ENCODE data around the gene SCNM1.
"Not testable (repeated sequence)": the region's sequence is repeated elsewhere in the genome, so short reads cannot be mapped to it uniquely, and the experiment has no call there.

Gene SCNM1

DNA sequence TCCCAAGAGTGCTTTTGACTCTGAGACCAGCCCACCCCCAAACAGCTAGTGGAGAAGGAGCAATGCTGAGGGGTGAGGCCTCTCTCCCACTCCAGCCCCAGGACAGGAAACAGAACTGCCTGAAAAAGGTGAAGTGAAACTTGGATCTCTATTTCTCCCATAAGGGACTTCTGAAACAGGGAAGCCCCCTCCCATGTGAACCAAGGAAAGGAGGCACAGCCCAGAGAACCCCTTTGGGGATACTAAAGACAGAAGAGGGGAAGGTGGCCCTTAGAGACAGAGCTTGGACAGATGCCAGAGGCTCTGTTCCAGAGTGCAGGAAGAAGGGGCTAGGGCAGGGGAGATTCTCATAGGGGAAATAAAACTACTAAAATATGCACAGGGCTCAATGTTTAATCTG, 6.6 kb upstream of the SCNM1 start:
- Mint-ChIP-seq H3K4me1 (ENCODE audit: low read depth) (peaks cover 60% of the 10 kb centered on the region), H3K9me3 (no peaks in the 10 kb centered on the region), H3K27ac (peak overlapping the region; percentile 88), H3K4me3 (peak overlapping the region; percentile 87), H3K36me3 (ENCODE audit: low read depth) (peaks cover 79% of the 10 kb centered on the region), H3K27me3 (no peaks in the 10 kb centered on the region)
- intact Hi-C loops (cut with micrococcal nuclease), result loop anchor here (5.0 kb wide), 1 partner anchor 137 kb away; no protein-coding TSS in a partner anchor

DNA sequence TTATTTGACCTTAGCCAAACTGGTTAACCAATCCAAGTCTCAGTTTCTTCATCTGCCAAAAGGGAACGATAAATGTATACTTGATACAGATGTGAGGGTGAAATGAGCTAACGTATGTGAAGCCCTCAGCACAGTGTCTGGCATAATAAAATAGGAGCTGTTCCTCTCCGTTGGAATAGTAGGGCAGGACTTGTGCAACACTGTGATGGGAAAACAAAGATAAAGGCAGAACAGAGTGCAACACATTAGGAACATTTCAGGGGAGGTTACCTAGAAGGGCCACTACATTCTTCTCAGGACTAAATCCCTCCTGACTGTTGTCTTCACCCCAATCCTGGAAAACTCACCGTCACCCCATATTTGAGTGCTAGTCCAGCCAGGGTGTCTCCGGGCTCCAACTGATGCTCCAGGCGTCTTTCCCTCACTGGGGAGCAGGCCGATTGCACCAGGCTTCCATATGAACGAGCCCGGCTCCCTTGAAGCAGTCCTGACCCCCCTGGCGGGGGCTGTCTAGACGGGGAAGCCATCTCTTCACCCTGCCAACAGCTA, 1.1 kb upstream of the SCNM1 start:
- H3K4me3 Mint-ChIP-seq, result no peak overlapping the region
- H3K9me3 Mint-ChIP-seq, result no peaks in the 10 kb centered on the region
- H3K27me3 Mint-ChIP-seq, result no peaks in the 10 kb centered on the region
- H3K27ac Mint-ChIP-seq, result no peak overlapping the region
- peaks cover 96% of the 10 kb centered on the region for H3K36me3 Mint-ChIP-seq (ENCODE audit: low read depth)
- H3K4me1 Mint-ChIP-seq (ENCODE audit: low read depth), result peaks cover 69% of the 10 kb centered on the region
- intact Hi-C loops (cut with micrococcal nuclease), result no loop called here

GRCh38 chr1:151165281-151165737, 635 bp upstream of the SCNM1 start:
- Mint-ChIP-seq H3K4me3 (peak overlapping the region; percentile 89), H3K36me3 (ENCODE audit: low read depth) (peaks cover 96% of the 10 kb centered on the region), H3K27ac (peak overlapping the region; percentile 84), H3K9me3 (no peaks in the 10 kb centered on the region), H3K4me1 (ENCODE audit: low read depth) (peaks cover 66% of the 10 kb centered on the region), H3K27me3 (no peaks in the 10 kb centered on the region)
- intact Hi-C loops (cut with micrococcal nuclease), result no loop called here

DNA sequence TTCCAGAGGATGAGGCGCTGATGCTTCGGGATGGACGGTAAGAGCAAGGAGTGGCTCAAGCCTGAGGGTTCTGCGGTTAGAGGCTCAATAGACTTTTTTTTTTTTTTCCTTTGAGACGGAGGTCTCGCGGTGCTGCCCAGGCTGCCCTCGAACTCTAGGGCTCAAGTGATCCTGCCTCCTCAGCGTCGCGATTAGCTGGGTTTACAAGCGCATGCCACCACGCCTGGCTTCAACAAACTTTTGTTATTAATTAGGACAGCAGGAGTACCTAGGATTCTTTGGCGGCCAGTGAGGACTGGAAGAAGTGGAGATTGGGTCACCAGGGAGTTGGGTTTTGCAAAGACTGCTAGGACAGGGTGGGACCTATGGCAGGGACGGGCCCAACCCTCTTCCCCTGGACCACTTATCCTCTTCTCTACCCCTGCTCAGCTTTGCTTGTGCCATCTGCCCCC, 587 bp downstream of the SCNM1 start:
- H3K36me3 Mint-ChIP-seq (ENCODE audit: low read depth), result peaks cover 94% of the 10 kb centered on the region
- H3K27me3 Mint-ChIP-seq, result no peaks in the 10 kb centered on the region
- H3K4me3 Mint-ChIP-seq, result peak overlapping the region; percentile 89
- intact Hi-C loops (cut with micrococcal nuclease), result no loop called here
- H3K9me3 Mint-ChIP-seq, result no peaks in the 10 kb centered on the region
- peak overlapping the region; percentile 84 for H3K27ac Mint-ChIP-seq
- peaks cover 56% of the 10 kb centered on the region for H3K4me1 Mint-ChIP-seq (ENCODE audit: low read depth)

- Mint-ChIP-seq H3K4me1 (ENCODE audit: low read depth) (peaks cover 51% of the 10 kb centered on the region), H3K4me3 (peak overlapping the region; percentile 89), H3K27me3 (no peaks in the 10 kb centered on the region), H3K9me3 (no peaks in the 10 kb centered on the region), H3K27ac (peak overlapping the region; percentile 84), H3K36me3 (ENCODE audit: low read depth) (peaks cover 94% of the 10 kb centered on the region)
- intact Hi-C loops (cut with micrococcal nuclease), result no loop called here
These were observed 1.2 kb downstream of the SCNM1 start for GRCh38 chr1:151167116-151167515.

GRCh38 chr1:151171190-151171589, 5.2 kb downstream of the SCNM1 start:
- H3K4me3 Mint-ChIP-seq, result no peak overlapping the region
- peaks cover 90% of the 10 kb centered on the region for H3K36me3 Mint-ChIP-seq (ENCODE audit: low read depth)
- no peak overlapping the region for H3K27ac Mint-ChIP-seq
- no peaks in the 10 kb centered on the region for H3K9me3 Mint-ChIP-seq
- peaks cover 30% of the 10 kb centered on the region for H3K4me1 Mint-ChIP-seq (ENCODE audit: low read depth)
- no peaks in the 10 kb centered on the region for H3K27me3 Mint-ChIP-seq
- intact Hi-C loops (cut with micrococcal nuclease), result no loop called here

- intact Hi-C loops (cut with micrococcal nuclease), result no loop called here
- H3K9me3 Mint-ChIP-seq, result no peaks in the 10 kb centered on the region
- peak overlapping the region; percentile 26 for H3K27ac Mint-ChIP-seq
- peaks cover 90% of the 10 kb centered on the region for H3K36me3 Mint-ChIP-seq (ENCODE audit: low read depth)
- H3K4me3 Mint-ChIP-seq, result no peak overlapping the region
- peaks cover 13% of the 10 kb centered on the region for H3K4me1 Mint-ChIP-seq (ENCODE audit: low read depth)
- no peaks in the 10 kb centered on the region for H3K27me3 Mint-ChIP-seq
These were observed 9.2 kb downstream of the SCNM1 start for GRCh38 chr1:151175041-151175741.

DNA sequence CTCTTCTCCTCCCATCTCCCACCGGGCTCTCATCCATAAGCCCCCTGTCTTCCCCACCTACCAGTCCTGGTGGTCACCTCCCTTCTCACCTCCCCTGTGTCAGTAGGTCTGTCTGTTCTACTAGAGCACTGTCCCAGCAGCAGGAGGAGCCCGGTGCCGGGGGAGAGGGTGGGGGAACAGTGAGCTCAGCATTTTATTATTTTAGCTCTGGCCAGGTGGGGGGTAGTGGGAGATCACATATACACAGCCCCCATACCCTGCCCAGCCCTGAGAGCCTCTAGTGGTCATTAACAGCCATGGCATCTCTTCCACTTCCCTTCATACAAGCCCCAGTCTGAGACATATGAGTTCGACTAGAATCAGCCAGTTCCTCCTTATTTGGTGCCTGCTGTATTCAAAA, 9.9 kb downstream of the SCNM1 start, which contains the start of gene TMOD4:
TSS of gene TMOD4 (minus strand) at position 119 of the 400 bp plus-strand sequence. CDS start 1,106 bp downstream, outside the sequence.
- Mint-ChIP-seq H3K27me3 (no peaks in the 10 kb centered on the region), H3K36me3 (ENCODE audit: low read depth) (peaks cover 90% of the 10 kb centered on the region), H3K4me1 (ENCODE audit: low read depth) (peaks cover 13% of the 10 kb centered on the region), H3K9me3 (no peaks in the 10 kb centered on the region), H3K4me3 (no peak within 1 kb of the TSS), H3K27ac (peak within 1 kb of the TSS; percentile 26)
- intact Hi-C loops (cut with micrococcal nuclease), result no loop called here

GRCh38 chr1:151176514-151177045, 10.6 kb downstream of the SCNM1 start:
- H3K27ac Mint-ChIP-seq, result no peak overlapping the region
- H3K36me3 Mint-ChIP-seq (ENCODE audit: low read depth), result peaks cover 92% of the 10 kb centered on the region
- H3K9me3 Mint-ChIP-seq, result no peaks in the 10 kb centered on the region
- H3K4me3 Mint-ChIP-seq, result no peak overlapping the region
- intact Hi-C loops (cut with micrococcal nuclease), result no loop called here
- peaks cover 13% of the 10 kb centered on the region for H3K4me1 Mint-ChIP-seq (ENCODE audit: low read depth)
- no peaks in the 10 kb centered on the region for H3K27me3 Mint-ChIP-seq

- no peaks in the 10 kb centered on the region for H3K9me3 Mint-ChIP-seq
- H3K27ac Mint-ChIP-seq, result no peak overlapping the region
These were observed 18.3 kb downstream of the SCNM1 start for GRCh38 chr1:151184211-151184610.

DNA sequence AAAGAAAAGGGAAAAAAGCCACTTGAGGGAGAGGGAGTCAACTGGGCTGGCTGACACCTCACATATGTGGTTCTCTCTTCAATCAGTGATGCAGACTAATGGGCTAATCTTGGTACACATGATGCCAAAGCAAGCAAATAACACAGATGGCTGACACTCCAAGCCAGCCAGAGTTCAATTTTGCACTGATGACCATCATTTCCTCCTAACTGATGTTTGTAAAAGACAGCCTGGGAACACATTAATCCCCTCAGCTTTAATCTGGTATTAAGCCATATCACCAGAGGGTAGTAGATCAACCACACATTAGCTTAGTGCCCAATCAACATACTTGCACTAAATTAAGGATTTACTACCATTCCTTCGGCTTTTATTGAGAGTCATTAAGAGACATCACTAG, 21.3 kb downstream of the SCNM1 start:
- intact Hi-C loops (cut with micrococcal nuclease), result no loop called here

More at GRCh38 chr1:151184211-151184610, 18.3 kb downstream of the SCNM1 start:
- Mint-ChIP-seq H3K36me3 (ENCODE audit: low read depth) (peaks cover 75% of the 10 kb centered on the region), H3K4me3 (no peak overlapping the region), H3K27me3 (no peaks in the 10 kb centered on the region), H3K4me1 (ENCODE audit: low read depth) (peaks cover 15% of the 10 kb centered on the region)
- intact Hi-C loops (cut with micrococcal nuclease), result no loop called here

DNA sequence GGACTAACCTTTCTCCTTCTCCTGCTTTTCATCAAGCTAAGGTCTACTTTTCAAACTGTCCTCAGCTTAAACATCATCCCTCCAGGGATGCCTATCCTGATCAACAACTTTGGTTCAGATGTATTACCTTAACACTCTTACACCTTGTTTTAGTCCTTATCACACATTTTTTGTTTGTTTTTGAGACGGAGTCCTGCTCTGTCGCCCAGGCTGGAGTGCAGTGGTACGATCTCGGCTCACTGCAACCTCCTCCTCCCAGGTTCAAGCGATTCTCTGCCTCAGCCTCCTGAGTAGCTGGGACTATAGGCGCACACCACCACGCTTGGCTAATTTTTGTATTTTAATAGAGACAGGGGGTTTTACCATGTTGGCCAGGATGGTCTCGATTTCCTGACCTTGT, 22.7 kb downstream of the SCNM1 start:
- Mint-ChIP-seq H3K4me1 (ENCODE audit: low read depth) (peaks cover 24% of the 10 kb centered on the region), H3K36me3 (ENCODE audit: low read depth) (peaks cover 39% of the 10 kb centered on the region)
- H3K4me3 Mint-ChIP-seq; H3K27me3 Mint-ChIP-seq; H3K27ac Mint-ChIP-seq; H3K9me3 Mint-ChIP-seq; intact Hi-C loops (cut with micrococcal nuclease): not testable (repeated sequence)

More for the DNA sequence above, 21.3 kb downstream of the SCNM1 start:
- H3K9me3 Mint-ChIP-seq, result no peaks in the 10 kb centered on the region
- H3K4me3 Mint-ChIP-seq, result no peak overlapping the region
- H3K4me1 Mint-ChIP-seq (ENCODE audit: low read depth), result peaks cover 24% of the 10 kb centered on the region
- H3K27ac Mint-ChIP-seq, result no peak overlapping the region
- peaks cover 2% of the 10 kb centered on the region for H3K27me3 Mint-ChIP-seq
- H3K36me3 Mint-ChIP-seq (ENCODE audit: low read depth), result peaks cover 53% of the 10 kb centered on the region

- intact Hi-C loops (cut with micrococcal nuclease), result no loop called here
- H3K36me3 Mint-ChIP-seq (ENCODE audit: low read depth), result peaks cover 27% of the 10 kb centered on the region
- H3K4me1 Mint-ChIP-seq (ENCODE audit: low read depth), result peaks cover 24% of the 10 kb centered on the region
These were observed 23.9 kb downstream of the SCNM1 start, which contains the start of gene VPS72 for GRCh38 chr1:151189637-151190445. Gene VPS72, minus strand, starts transcription at chr1:151190197. Its CDS starts 76 bp downstream, at chr1:151190121.

More at GRCh38 chr1:151189637-151190445, 23.9 kb downstream of the SCNM1 start, which contains the start of gene VPS72:
- H3K4me3 Mint-ChIP-seq, result peak within 1 kb of the TSS; percentile 94
- H3K9me3 Mint-ChIP-seq, result no peaks in the 10 kb centered on the region
- H3K27me3 Mint-ChIP-seq, result peaks cover 2% of the 10 kb centered on the region
- H3K27ac Mint-ChIP-seq, result peak within 1 kb of the TSS; percentile 92

Measured in dendritic cell treated with granulocyte-macrophage colony-stimulating factor and Interleukin-4, amounts not matched to agents 40 ng/mL and 50 ng/mL, for 4 days (primary cell).